Measurements from ENCODE around the gene DEUP1. TPM values are rescaled to one million over a fixed set of nuclear protein-coding genes. Genes with fewer than 3 reads are reported as not detected.

The DEUP1 gene
- total RNA-seq, 2 experiments from 2014 or later: not detected

- POLR2A ChIA-PET: no interaction called here
- no peaks in the 10 kb centered on the region for H3K9me3 Mint-ChIP-seq (ENCODE audit: low read depth)
- no peak for ATAC-seq
- no peaks in the 10 kb centered on the region for H3K4me1 Mint-ChIP-seq
- no peaks in the 10 kb centered on the region for H3K36me3 Mint-ChIP-seq (ENCODE audit: low read depth)
- H3K27me3 Mint-ChIP-seq: no peaks in the 10 kb centered on the region
- H3K4me3 Mint-ChIP-seq: no peak overlapping the region
- intact Hi-C loops (cut with DNase I, micrococcal nuclease): no loop called here
- DNase-seq: no peak
- H3K27ac Mint-ChIP-seq: no peak overlapping the region
- CTCF ChIA-PET: no interaction called here
Observed at GRCh38 chr11:93480756-93481155, 150.2 kb downstream of the DEUP1 start.

- no peak for DNase-seq
- Mint-ChIP-seq H3K4me1 (no peaks in the 10 kb centered on the region), H3K27ac (no peak overlapping the region), H3K27me3 (no peaks in the 10 kb centered on the region), H3K4me3 (no peak overlapping the region), H3K36me3 (ENCODE audit: low read depth) (no peaks in the 10 kb centered on the region), H3K9me3 (ENCODE audit: low read depth) (no peaks in the 10 kb centered on the region)
- intact Hi-C loops (cut with DNase I, micrococcal nuclease): no loop called here
- POLR2A ChIA-PET: no interaction called here
- no peak for ATAC-seq
- CTCF ChIA-PET: no interaction called here
Observed at GRCh38 chr11:93481279-93481678, 150.7 kb downstream of the DEUP1 start.

DNA sequence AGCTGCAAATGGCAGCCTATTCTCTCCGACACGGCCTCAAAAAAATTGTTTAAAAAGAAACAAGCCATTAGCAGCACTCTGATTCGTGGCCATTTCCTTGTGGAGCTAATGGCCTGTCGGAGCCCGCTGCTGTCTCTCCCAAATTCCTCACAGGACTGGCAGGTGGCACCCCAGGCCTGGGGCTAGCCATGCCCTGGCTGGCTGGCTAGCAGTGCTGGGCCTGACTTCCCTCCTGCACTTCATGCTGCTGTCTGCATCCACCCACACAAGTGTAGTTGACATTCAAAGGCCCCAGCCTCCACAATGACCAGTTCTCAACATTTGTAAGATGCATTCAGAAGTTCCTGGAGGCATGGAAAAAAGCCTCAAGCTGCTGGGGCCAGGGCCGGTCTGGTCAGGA is 151.2 kb downstream of the DEUP1 start:
- CTCF ChIA-PET: no interaction called here
- no peaks in the 10 kb centered on the region for H3K36me3 Mint-ChIP-seq (ENCODE audit: low read depth)
- intact Hi-C loops (cut with DNase I, micrococcal nuclease): no loop called here
- no peak overlapping the region for H3K27ac Mint-ChIP-seq
- H3K4me1 Mint-ChIP-seq: no peaks in the 10 kb centered on the region
- DNase-seq (no peak), ATAC-seq (no peak)
- POLR2A ChIA-PET: no interaction called here
- no peaks in the 10 kb centered on the region for H3K27me3 Mint-ChIP-seq
- H3K4me3 Mint-ChIP-seq: no peak overlapping the region
- no peaks in the 10 kb centered on the region for H3K9me3 Mint-ChIP-seq (ENCODE audit: low read depth)

- Mint-ChIP-seq H3K9me3 (ENCODE audit: low read depth) (no peaks in the 10 kb centered on the region), H3K4me3 (no peak overlapping the region), H3K27ac (no peak overlapping the region), H3K4me1 (no peaks in the 10 kb centered on the region), H3K36me3 (ENCODE audit: low read depth) (no peaks in the 10 kb centered on the region), H3K27me3 (no peaks in the 10 kb centered on the region)
- intact Hi-C loops (cut with DNase I, micrococcal nuclease): no loop called here
- DNase-seq (no peak), ATAC-seq (no peak)
- CTCF ChIA-PET: interaction anchor here (0.7 kb wide), 1 partner anchor 1785 kb away, joined by 3 read pairs; no protein-coding TSS in a partner anchor
- POLR2A ChIA-PET: no interaction called here
Observed at GRCh38 chr11:93482556-93482955, 152.0 kb downstream of the DEUP1 start.

- H3K36me3 Mint-ChIP-seq (ENCODE audit: low read depth): no peaks in the 10 kb centered on the region
- H3K4me1 Mint-ChIP-seq: no peaks in the 10 kb centered on the region
- CTCF ChIA-PET: no interaction called here
- intact Hi-C loops (cut with DNase I, micrococcal nuclease): no loop called here
- DNase-seq: no peak
- POLR2A ChIA-PET: interaction anchor here (0.7 kb wide), 1 partner anchor 165 kb away, joined by 3 read pairs; no protein-coding TSS in a partner anchor
- H3K27ac Mint-ChIP-seq: no peak overlapping the region
- no peak overlapping the region for H3K4me3 Mint-ChIP-seq
- no peak for ATAC-seq
- no peaks in the 10 kb centered on the region for H3K27me3 Mint-ChIP-seq
- H3K9me3 Mint-ChIP-seq (ENCODE audit: low read depth): no peaks in the 10 kb centered on the region
Observed at GRCh38 chr11:93484716-93485115, 154.2 kb downstream of the DEUP1 start.

DNA sequence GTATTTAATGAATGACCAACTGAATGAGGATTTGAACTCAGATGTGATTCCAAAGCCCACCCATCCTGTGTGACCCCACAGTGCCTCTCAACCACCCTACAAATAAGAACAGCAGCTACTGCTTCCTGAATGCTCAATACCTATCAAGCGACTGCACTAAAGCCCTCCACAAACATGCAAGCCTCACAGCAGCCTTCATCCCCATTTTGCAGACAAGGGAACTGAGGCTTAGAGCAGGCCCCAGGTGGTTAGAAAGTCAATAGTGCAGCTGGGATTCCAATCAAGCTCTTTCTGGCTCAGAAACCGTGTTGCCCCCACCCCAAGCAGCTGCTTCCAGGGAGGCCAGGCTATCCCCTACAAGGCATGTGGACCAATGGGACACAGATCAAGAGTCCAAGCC is 155.4 kb downstream of the DEUP1 start:
- Mint-ChIP-seq H3K27ac (no peak overlapping the region), H3K9me3 (ENCODE audit: low read depth) (no peaks in the 10 kb centered on the region), H3K4me3 (no peak overlapping the region), H3K36me3 (ENCODE audit: low read depth) (no peaks in the 10 kb centered on the region), H3K27me3 (no peaks in the 10 kb centered on the region), H3K4me1 (no peaks in the 10 kb centered on the region)
- ChIA-PET CTCF (interaction anchor here (0.6 kb wide), 1 partner anchor 31 kb away, joined by 3 read pairs; no protein-coding TSS in a partner anchor), POLR2A (no interaction called here)
- ATAC-seq (no peak), DNase-seq (no peak)
- intact Hi-C loops (cut with DNase I, micrococcal nuclease): no loop called here

DNA sequence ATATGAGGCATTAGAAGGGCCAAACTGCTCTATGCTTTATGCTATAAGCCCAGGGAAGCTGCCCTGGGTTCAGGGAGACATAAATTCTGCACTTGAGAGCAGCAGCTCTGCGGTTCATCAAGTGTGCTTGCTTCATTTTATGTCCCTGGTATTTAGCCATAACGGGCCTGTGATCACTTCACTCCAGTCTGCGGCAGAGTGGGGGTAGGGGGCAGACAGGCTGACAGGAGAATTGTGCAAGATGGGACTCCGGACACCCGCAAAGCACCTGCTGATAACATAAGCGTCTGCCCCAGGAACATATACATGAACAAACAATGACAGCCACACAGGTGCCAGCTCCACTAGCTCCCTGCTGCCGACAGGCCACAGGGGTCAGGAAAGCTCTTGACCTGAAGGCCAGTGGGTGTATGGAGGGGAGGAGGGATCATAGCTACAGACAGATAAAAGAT is 156.5 kb downstream of the DEUP1 start:
- POLR2A ChIA-PET: no interaction called here
- intact Hi-C loops (cut with DNase I, micrococcal nuclease): no loop called here
- DNase-seq (no peak), ATAC-seq (no peak)
- Mint-ChIP-seq H3K27me3 (no peaks in the 10 kb centered on the region), H3K4me3 (no peak overlapping the region), H3K36me3 (ENCODE audit: low read depth) (no peaks in the 10 kb centered on the region), H3K4me1 (no peaks in the 10 kb centered on the region), H3K27ac (no peak overlapping the region), H3K9me3 (ENCODE audit: low read depth) (no peaks in the 10 kb centered on the region)
- CTCF ChIA-PET: no interaction called here

Other genes starting within 250 kb of the DEUP1 start
- 10 to 100 TPM; 13.9 to 16.1 TPM for gene SLC36A4, start 132.8 kb upstream of the DEUP1 start, total RNA-seq
- 10 to 100 TPM; 24.5 to 24.6 TPM for gene SMCO4, start 212.6 kb downstream of the DEUP1 start, total RNA-seq